Inflammatory macrophage treated with lipopolysaccharide for 1 hour (primary cell): ENCODE measurements around the gene IGFL3.

ENCODE experiments used
- DNase-seq, 2 donors: peaks; one replicate each; pipeline ENCODE4 v3.0.0-alpha.2; 2020 to 2022

The IGFL3 gene

GRCh38 chr19:46076031-46076880, 48.2 kb downstream of the IGFL3 start:
- peak in 1 of 2 donors; percentile 14 for DNase-seq

- peak in 1 of 2 donors; percentile 29 for DNase-seq
Observed at GRCh38 chr19:46073268-46073922, 51.1 kb downstream of the IGFL3 start.
